Ishikawa (cell line): ENCODE results near the gene CCSER1.

ENCODE experiments used
- CEBPB ChIP-seq: IDR thresholded peaks from 2 replicates; pipeline ENCODE4 v1.6.1; 2012
- CREB1 ChIP-seq: IDR thresholded peaks from 2 replicates; pipeline ENCODE4 v1.6.1; 2012; ENCODE audit warnings: low read depth
- EGR1 ChIP-seq: IDR thresholded peaks from 2 replicates; pipeline ENCODE4 v1.6.1; 2012
- EP300 ChIP-seq: IDR thresholded peaks from 2 replicates; pipeline ENCODE4 v1.6.1; 2012; ENCODE audit warnings: borderline replicate concordance
- FOXM1 ChIP-seq: IDR thresholded peaks from 2 replicates; pipeline ENCODE4 v1.6.1; 2012; ENCODE audit warnings: low read depth, borderline replicate concordance
- NFIC ChIP-seq: IDR thresholded peaks from 2 replicates; pipeline ENCODE4 v1.6.1; 2012
- RAD21 ChIP-seq: IDR thresholded peaks from 2 replicates; pipeline ENCODE4 v1.6.1; 2012; ENCODE audit warnings: low read depth
- TAF1 ChIP-seq: IDR thresholded peaks from 2 replicates; pipeline ENCODE4 v1.6.1; 2012; ENCODE audit warnings: low read depth, mild to moderate bottlenecking
- TCF12 ChIP-seq: IDR thresholded peaks from 2 replicates; pipeline ENCODE4 v1.6.1; 2012; ENCODE audit warnings: low read depth
- TEAD4 ChIP-seq: IDR thresholded peaks from 2 replicates; pipeline ENCODE4 v1.6.1; 2012
- YY1 ChIP-seq: IDR thresholded peaks from 2 replicates; pipeline ENCODE4 v1.6.1; 2012; ENCODE audit warnings: low read depth
- ZBTB7A ChIP-seq: IDR thresholded peaks from 2 replicates; pipeline ENCODE4 v1.6.1; 2012; ENCODE audit warnings: low read depth
- TF ChIP-seq, protein P1 (sequence below): IDR thresholded peaks from 2 replicates; pipeline ENCODE4 v1.6.1; 2012
- TF ChIP-seq, protein P2 (sequence below): IDR thresholded peaks from 2 replicates; pipeline ENCODE4 v1.6.1; 2012
- TF ChIP-seq, protein P3 (sequence below): IDR thresholded peaks from 2 replicates; pipeline ENCODE4 v1.6.1; 2012; ENCODE audit warnings: low read depth, mild to moderate bottlenecking

CCSER1 gene

DNA sequence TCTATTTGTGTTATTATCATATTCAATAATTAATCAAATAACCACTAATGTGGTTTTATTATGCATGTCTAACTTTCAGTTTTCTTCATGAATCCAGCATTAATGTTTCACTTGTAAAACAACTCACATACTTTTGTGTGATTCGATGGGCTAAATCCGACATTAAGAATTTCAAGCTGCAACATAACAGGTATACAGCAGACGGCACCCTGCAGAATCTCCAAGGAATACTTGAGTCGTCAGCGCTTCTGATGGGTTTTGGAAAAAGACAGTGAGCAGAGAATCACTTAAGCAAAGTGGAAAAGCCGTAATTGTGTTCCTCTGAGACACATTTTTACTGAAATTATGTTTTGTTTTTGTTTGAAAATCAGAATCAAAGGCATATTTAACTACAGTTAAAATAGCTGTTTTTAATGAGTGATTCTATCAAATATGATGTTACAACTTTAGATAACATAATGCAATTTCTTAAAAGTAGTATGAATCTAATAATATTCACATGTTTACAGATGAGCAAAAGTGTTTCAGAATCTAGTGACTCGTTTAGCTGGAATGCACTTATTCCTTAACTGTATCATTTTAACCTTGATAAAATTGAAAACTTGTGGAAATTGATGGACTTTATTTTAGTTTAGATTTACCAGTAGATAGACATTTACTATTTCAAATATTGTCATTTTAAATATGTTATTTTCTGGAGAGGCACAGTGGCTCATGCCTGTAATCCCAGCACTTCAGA lies 514.8 kb downstream of the CCSER1 start:
- TF ChIP-seq, protein P1, sequence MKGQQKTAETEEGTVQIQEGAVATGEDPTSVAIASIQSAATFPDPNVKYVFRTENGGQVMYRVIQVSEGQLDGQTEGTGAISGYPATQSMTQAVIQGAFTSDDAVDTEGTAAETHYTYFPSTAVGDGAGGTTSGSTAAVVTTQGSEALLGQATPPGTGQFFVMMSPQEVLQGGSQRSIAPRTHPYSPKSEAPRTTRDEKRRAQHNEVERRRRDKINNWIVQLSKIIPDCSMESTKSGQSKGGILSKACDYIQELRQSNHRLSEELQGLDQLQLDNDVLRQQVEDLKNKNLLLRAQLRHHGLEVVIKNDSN, result no peak
- TF ChIP-seq EP300 (no peak), EGR1 (no peak), CREB1 (no peak), CEBPB (no peak), YY1 (no peak), ZBTB7A (no peak), RAD21 (no peak)
- TF ChIP-seq, protein P2, sequence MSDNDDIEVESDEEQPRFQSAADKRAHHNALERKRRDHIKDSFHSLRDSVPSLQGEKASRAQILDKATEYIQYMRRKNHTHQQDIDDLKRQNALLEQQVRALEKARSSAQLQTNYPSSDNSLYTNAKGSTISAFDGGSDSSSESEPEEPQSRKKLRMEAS, result no peak
- TF ChIP-seq, protein P3, sequence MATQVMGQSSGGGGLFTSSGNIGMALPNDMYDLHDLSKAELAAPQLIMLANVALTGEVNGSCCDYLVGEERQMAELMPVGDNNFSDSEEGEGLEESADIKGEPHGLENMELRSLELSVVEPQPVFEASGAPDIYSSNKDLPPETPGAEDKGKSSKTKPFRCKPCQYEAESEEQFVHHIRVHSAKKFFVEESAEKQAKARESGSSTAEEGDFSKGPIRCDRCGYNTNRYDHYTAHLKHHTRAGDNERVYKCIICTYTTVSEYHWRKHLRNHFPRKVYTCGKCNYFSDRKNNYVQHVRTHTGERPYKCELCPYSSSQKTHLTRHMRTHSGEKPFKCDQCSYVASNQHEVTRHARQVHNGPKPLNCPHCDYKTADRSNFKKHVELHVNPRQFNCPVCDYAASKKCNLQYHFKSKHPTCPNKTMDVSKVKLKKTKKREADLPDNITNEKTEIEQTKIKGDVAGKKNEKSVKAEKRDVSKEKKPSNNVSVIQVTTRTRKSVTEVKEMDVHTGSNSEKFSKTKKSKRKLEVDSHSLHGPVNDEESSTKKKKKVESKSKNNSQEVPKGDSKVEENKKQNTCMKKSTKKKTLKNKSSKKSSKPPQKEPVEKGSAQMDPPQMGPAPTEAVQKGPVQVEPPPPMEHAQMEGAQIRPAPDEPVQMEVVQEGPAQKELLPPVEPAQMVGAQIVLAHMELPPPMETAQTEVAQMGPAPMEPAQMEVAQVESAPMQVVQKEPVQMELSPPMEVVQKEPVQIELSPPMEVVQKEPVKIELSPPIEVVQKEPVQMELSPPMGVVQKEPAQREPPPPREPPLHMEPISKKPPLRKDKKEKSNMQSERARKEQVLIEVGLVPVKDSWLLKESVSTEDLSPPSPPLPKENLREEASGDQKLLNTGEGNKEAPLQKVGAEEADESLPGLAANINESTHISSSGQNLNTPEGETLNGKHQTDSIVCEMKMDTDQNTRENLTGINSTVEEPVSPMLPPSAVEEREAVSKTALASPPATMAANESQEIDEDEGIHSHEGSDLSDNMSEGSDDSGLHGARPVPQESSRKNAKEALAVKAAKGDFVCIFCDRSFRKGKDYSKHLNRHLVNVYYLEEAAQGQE, result no peak

DNA sequence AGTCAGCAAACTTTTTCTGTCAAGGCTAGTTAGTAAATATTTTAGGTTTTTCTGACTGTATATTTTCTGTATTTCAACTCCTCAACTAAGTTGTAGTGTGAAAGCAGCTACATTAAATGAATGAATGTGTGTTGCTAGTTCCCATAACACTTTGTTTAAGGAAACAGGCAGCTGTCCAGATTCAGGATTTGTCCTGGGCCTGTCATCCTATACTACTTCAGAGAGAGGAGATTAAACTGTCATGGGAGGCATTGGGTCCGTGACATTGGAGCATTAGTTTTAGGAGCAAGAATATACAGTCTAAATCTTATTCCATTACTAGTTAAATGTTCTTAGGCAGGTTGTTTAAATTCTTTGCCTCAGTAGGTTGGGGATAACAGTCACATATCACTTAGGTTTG lies 516.0 kb downstream of the CCSER1 start:
- TF ChIP-seq RAD21, result no peak
- no peak for TF ChIP-seq TCF12
- TF ChIP-seq NFIC, result no peak
- TF ChIP-seq, protein P3, result no peak
- TF ChIP-seq CREB1, result no peak
- no peak for TF ChIP-seq CEBPB
- TF ChIP-seq YY1, result no peak
- TF ChIP-seq, protein P2, result no peak
- TF ChIP-seq FOXM1, result no peak
- no peak for TF ChIP-seq EGR1
- TF ChIP-seq TEAD4, result no peak
- no peak for TF ChIP-seq EP300
- no peak for TF ChIP-seq ZBTB7A
- no peak for TF ChIP-seq TAF1
- TF ChIP-seq, protein P1, result no peak

DNA sequence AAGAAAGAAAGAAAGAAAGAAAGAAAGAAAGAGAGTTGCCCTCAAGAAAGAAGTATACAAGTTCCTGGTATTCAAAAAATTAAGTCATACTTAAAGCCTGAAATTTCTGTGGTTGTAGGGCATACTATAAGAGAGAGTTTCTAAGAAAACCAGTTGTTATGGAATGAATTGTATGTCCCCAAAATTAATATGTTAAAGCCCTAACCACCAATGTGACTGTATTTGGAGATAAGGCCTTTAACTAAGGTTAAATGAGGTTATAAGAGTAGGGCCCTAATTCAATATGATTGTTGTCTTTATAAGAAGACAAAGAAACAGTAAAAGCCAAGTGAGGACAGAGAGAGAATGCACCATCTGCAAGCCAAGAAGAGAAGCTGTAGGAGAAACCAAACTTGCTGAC lies 521.1 kb downstream of the CCSER1 start:
- TF ChIP-seq EP300 (no peak), TCF12 (no peak), NFIC (no peak), FOXM1 (no peak), ZBTB7A (no peak), RAD21 (no peak), CREB1 (no peak), EGR1 (no peak)
- TF ChIP-seq, protein P3, result no peak
- TF ChIP-seq, protein P1, result no peak
- TF ChIP-seq, protein P2, result no peak

DNA sequence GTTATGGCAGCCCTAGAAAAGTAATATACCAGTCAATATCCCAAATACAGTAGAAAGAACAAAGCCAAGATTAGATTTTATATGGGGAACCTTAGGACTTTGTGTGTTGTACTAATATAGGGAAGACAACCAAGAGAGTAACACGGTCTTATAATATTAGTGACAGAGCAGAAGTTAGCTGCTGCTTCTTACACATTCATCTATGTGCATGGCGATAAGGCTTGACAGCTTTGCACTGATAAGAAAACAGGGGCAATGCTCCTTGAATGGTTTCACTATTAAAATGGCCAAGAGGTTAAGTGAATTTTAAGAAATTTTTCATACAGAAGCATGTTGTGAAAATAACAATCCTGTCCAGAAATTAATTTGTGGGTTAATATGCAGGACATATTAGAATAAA lies 521.6 kb downstream of the CCSER1 start:
- TF ChIP-seq FOXM1, result no peak
- TF ChIP-seq EP300, result no peak
- TF ChIP-seq, protein P3, result no peak
- TF ChIP-seq TEAD4, result no peak
- TF ChIP-seq TAF1, result no peak
- TF ChIP-seq TCF12, result no peak
- no peak for TF ChIP-seq EGR1
